ENCODE data around the gene STK4.

The STK4 gene

GRCh38 chr20:45028424-45029136, 62.3 kb downstream of the STK4 start:
- ATAC-seq (replicated peaks; ENCODE audit: extremely low read depth, poor library complexity, severe bottlenecking): no peak
- peaks cover 56% of the 10 kb centered on the region for H3K4me1 Mint-ChIP-seq
- H3K4me3 Mint-ChIP-seq: peak overlapping the region; percentile 51
- H3K36me3 Mint-ChIP-seq (ENCODE audit: insufficient read depth): peaks cover 78% of the 10 kb centered on the region
- H3K27ac Mint-ChIP-seq (ENCODE audit: low read depth): peak overlapping the region; percentile 5
- no peaks in the 10 kb centered on the region for H3K27me3 Mint-ChIP-seq
- H3K9me3 Mint-ChIP-seq: no peaks in the 10 kb centered on the region
- DNase-seq (ENCODE audit: low spot score in 2 of 2): no peak

- no peaks in the 10 kb centered on the region for H3K27me3 Mint-ChIP-seq
- no peaks in the 10 kb centered on the region for H3K9me3 Mint-ChIP-seq
- no peak overlapping the region for H3K4me3 Mint-ChIP-seq
- H3K27ac Mint-ChIP-seq (ENCODE audit: low read depth): peak overlapping the region; percentile 79
- H3K4me1 Mint-ChIP-seq: peaks cover 67% of the 10 kb centered on the region
- ATAC-seq (replicated peaks; ENCODE audit: extremely low read depth, poor library complexity, severe bottlenecking) (no peak), DNase-seq (ENCODE audit: low spot score in 2 of 2) (no peak)
- peaks cover 73% of the 10 kb centered on the region for H3K36me3 Mint-ChIP-seq (ENCODE audit: insufficient read depth)
These were observed 63.6 kb downstream of the STK4 start for GRCh38 chr20:45029884-45030283.

GRCh38 chr20:45032276-45032675, 66.0 kb downstream of the STK4 start:
- no peaks in the 10 kb centered on the region for H3K27me3 Mint-ChIP-seq
- H3K27ac Mint-ChIP-seq (ENCODE audit: low read depth): peak overlapping the region; percentile 41
- no peak overlapping the region for H3K4me3 Mint-ChIP-seq
- H3K36me3 Mint-ChIP-seq (ENCODE audit: insufficient read depth): peaks cover 61% of the 10 kb centered on the region
- no peaks in the 10 kb centered on the region for H3K9me3 Mint-ChIP-seq
- H3K4me1 Mint-ChIP-seq: peaks cover 74% of the 10 kb centered on the region
- DNase-seq (ENCODE audit: low spot score in 2 of 2) (no peak), ATAC-seq (replicated peaks; ENCODE audit: extremely low read depth, poor library complexity, severe bottlenecking) (no peak)

- no peaks in the 10 kb centered on the region for H3K9me3 Mint-ChIP-seq
- DNase-seq (ENCODE audit: low spot score in 2 of 2) (no peak), ATAC-seq (replicated peaks; ENCODE audit: extremely low read depth, poor library complexity, severe bottlenecking) (no peak)
- H3K27ac Mint-ChIP-seq (ENCODE audit: low read depth): peak overlapping the region; percentile 41
- peaks cover 58% of the 10 kb centered on the region for H3K36me3 Mint-ChIP-seq (ENCODE audit: insufficient read depth)
- no peaks in the 10 kb centered on the region for H3K27me3 Mint-ChIP-seq
- H3K4me3 Mint-ChIP-seq: no peak overlapping the region
- H3K4me1 Mint-ChIP-seq: peaks cover 71% of the 10 kb centered on the region
These were observed 66.5 kb downstream of the STK4 start for GRCh38 chr20:45032781-45033180.

- peak overlapping the region; percentile 50 for H3K27ac Mint-ChIP-seq (ENCODE audit: low read depth)
- H3K9me3 Mint-ChIP-seq: no peaks in the 10 kb centered on the region
- DNase-seq (ENCODE audit: low spot score in 2 of 2) (no peak), ATAC-seq (replicated peaks; ENCODE audit: extremely low read depth, poor library complexity, severe bottlenecking) (no peak)
- H3K36me3 Mint-ChIP-seq (ENCODE audit: insufficient read depth): peaks cover 49% of the 10 kb centered on the region
- peaks cover 70% of the 10 kb centered on the region for H3K4me1 Mint-ChIP-seq
- H3K27me3 Mint-ChIP-seq: no peaks in the 10 kb centered on the region
- no peak overlapping the region for H3K4me3 Mint-ChIP-seq
These were observed 68.1 kb downstream of the STK4 start for GRCh38 chr20:45034436-45034835.

- H3K36me3 Mint-ChIP-seq (ENCODE audit: insufficient read depth): peaks cover 40% of the 10 kb centered on the region
- H3K27me3 Mint-ChIP-seq: no peaks in the 10 kb centered on the region
- peak overlapping the region; percentile 32 for H3K27ac Mint-ChIP-seq (ENCODE audit: low read depth)
- H3K9me3 Mint-ChIP-seq: no peaks in the 10 kb centered on the region
- DNase-seq (ENCODE audit: low spot score in 2 of 2) (no peak), ATAC-seq (replicated peaks; ENCODE audit: extremely low read depth, poor library complexity, severe bottlenecking) (no peak)
- peaks cover 82% of the 10 kb centered on the region for H3K4me1 Mint-ChIP-seq
- H3K4me3 Mint-ChIP-seq: no peak overlapping the region
These were observed 69.9 kb downstream of the STK4 start for GRCh38 chr20:45036044-45036755.

GRCh38 chr20:45037050-45037449, 70.7 kb downstream of the STK4 start:
- peaks cover 37% of the 10 kb centered on the region for H3K36me3 Mint-ChIP-seq (ENCODE audit: insufficient read depth)
- no peaks in the 10 kb centered on the region for H3K27me3 Mint-ChIP-seq
- peaks cover 83% of the 10 kb centered on the region for H3K4me1 Mint-ChIP-seq
- no peaks in the 10 kb centered on the region for H3K9me3 Mint-ChIP-seq
- peak overlapping the region; percentile 32 for H3K27ac Mint-ChIP-seq (ENCODE audit: low read depth)
- H3K4me3 Mint-ChIP-seq: no peak overlapping the region
- no peak for ATAC-seq (replicated peaks; ENCODE audit: extremely low read depth, poor library complexity, severe bottlenecking)
- DNase-seq (ENCODE audit: low spot score in 2 of 2): no peak

- H3K9me3 Mint-ChIP-seq: no peaks in the 10 kb centered on the region
- DNase-seq (ENCODE audit: low spot score in 2 of 2) (no peak), ATAC-seq (replicated peaks; ENCODE audit: extremely low read depth, poor library complexity, severe bottlenecking) (no peak)
- H3K36me3 Mint-ChIP-seq (ENCODE audit: insufficient read depth): peaks cover 37% of the 10 kb centered on the region
- H3K27me3 Mint-ChIP-seq: no peaks in the 10 kb centered on the region
- H3K4me3 Mint-ChIP-seq: no peak overlapping the region
- peaks cover 83% of the 10 kb centered on the region for H3K4me1 Mint-ChIP-seq
- peak overlapping the region; percentile 75 for H3K27ac Mint-ChIP-seq (ENCODE audit: low read depth)
These were observed 71.3 kb downstream of the STK4 start for GRCh38 chr20:45037635-45038034.

- no peak for DNase-seq (ENCODE audit: low spot score in 2 of 2)
- no peak overlapping the region for H3K4me3 Mint-ChIP-seq
- peaks cover 31% of the 10 kb centered on the region for H3K36me3 Mint-ChIP-seq (ENCODE audit: insufficient read depth)
- peaks cover 78% of the 10 kb centered on the region for H3K4me1 Mint-ChIP-seq
- peak overlapping the region; percentile 75 for H3K27ac Mint-ChIP-seq (ENCODE audit: low read depth)
- H3K9me3 Mint-ChIP-seq: no peaks in the 10 kb centered on the region
- H3K27me3 Mint-ChIP-seq: no peaks in the 10 kb centered on the region
- no peak for ATAC-seq (replicated peaks; ENCODE audit: extremely low read depth, poor library complexity, severe bottlenecking)
These were observed 72.6 kb downstream of the STK4 start for GRCh38 chr20:45038745-45039474.

GRCh38 chr20:45039475-45039820, 73.1 kb downstream of the STK4 start:
- ATAC-seq (replicated peaks; ENCODE audit: extremely low read depth, poor library complexity, severe bottlenecking): no peak

GRCh38 chr20:45041464-45042337, 75.4 kb downstream of the STK4 start:
- H3K27ac Mint-ChIP-seq (ENCODE audit: low read depth): peak overlapping the region; percentile 73
- H3K4me1 Mint-ChIP-seq: peaks cover 58% of the 10 kb centered on the region
- peak overlapping the region; percentile 9 for H3K4me3 Mint-ChIP-seq
- no peaks in the 10 kb centered on the region for H3K9me3 Mint-ChIP-seq
- ATAC-seq (replicated peaks; ENCODE audit: extremely low read depth, poor library complexity, severe bottlenecking) (no peak), DNase-seq (ENCODE audit: low spot score in 2 of 2) (no peak)
- H3K27me3 Mint-ChIP-seq: no peaks in the 10 kb centered on the region
- H3K36me3 Mint-ChIP-seq (ENCODE audit: insufficient read depth): peaks cover 33% of the 10 kb centered on the region

More at GRCh38 chr20:45039475-45039820, 73.1 kb downstream of the STK4 start:
- Mint-ChIP-seq H3K36me3 (ENCODE audit: insufficient read depth) (peaks cover 36% of the 10 kb centered on the region), H3K27ac (ENCODE audit: low read depth) (peak overlapping the region; percentile 59), H3K9me3 (no peaks in the 10 kb centered on the region), H3K4me3 (no peak overlapping the region), H3K27me3 (no peaks in the 10 kb centered on the region), H3K4me1 (peaks cover 76% of the 10 kb centered on the region)
- DNase-seq (ENCODE audit: low spot score in 2 of 2): no peak

- Mint-ChIP-seq H3K36me3 (ENCODE audit: insufficient read depth) (peaks cover 41% of the 10 kb centered on the region), H3K4me3 (no peak overlapping the region)
- no peak for ATAC-seq (replicated peaks; ENCODE audit: extremely low read depth, poor library complexity, severe bottlenecking)
These were observed 76.7 kb downstream of the STK4 start for GRCh38 chr20:45042978-45043377.

More at GRCh38 chr20:45042978-45043377, 76.7 kb downstream of the STK4 start:
- Mint-ChIP-seq H3K4me1 (peaks cover 56% of the 10 kb centered on the region), H3K27ac (ENCODE audit: low read depth) (no peak overlapping the region), H3K27me3 (no peaks in the 10 kb centered on the region), H3K9me3 (no peaks in the 10 kb centered on the region)
- DNase-seq (ENCODE audit: low spot score in 2 of 2): no peak
